Keratinocyte (primary cell): ENCODE results near the gene AGAP1.
A peak's percentile ranks its signal among the peaks of the same experiment; 100 is the strongest.

ENCODE experiments used
- EZH2 ChIP-seq: IDR thresholded peaks from one replicate; pipeline ENCODE4 v1.6.1; 2012; ENCODE audit warnings: inconsistent platforms, mild to moderate bottlenecking, low read length, moderate library complexity
- TF ChIP-seq, protein P1 (sequence below), 3 experiments: IDR thresholded peaks in 1 of 3; conservative IDR thresholded peaks in 1 of 3; optimal IDR thresholded peaks in 1 of 3; 2 replicates in 2 of 3; 3 replicates in 1 of 3; pipeline versions ENCODE3 to v1.5.1; 2011; ENCODE audit warnings: low read length in 3 of 3, mild to moderate bottlenecking in 3 of 3, moderate library complexity in 2 of 3, control low read depth in 1 of 3, inconsistent platforms in 1 of 3; ENCODE audit not compliant: insufficient read depth in 2 of 3; ENCODE audit errors: extremely low read depth in 1 of 3

DNA sequence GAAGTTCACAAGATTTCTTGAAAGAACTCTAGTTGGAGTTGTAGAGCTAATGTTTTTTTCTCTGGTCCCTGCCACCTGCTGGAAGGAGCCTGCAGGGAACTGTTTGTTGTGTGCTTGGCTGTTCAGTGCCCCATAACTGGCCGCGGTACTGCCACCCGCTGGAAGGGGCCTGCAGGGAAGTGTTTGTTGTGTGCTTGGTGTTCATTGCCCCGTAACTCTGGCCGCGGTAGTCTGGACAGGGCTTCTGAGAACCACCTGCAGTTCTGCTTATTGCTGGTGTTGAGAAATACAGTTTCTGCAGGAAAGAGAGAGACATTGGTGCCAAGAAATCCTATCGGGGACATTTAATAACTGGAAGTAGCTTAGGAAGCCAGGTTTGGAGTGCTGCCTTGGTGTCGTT lies 58.1 kb downstream of the AGAP1 start:
- TF ChIP-seq, protein P1, sequence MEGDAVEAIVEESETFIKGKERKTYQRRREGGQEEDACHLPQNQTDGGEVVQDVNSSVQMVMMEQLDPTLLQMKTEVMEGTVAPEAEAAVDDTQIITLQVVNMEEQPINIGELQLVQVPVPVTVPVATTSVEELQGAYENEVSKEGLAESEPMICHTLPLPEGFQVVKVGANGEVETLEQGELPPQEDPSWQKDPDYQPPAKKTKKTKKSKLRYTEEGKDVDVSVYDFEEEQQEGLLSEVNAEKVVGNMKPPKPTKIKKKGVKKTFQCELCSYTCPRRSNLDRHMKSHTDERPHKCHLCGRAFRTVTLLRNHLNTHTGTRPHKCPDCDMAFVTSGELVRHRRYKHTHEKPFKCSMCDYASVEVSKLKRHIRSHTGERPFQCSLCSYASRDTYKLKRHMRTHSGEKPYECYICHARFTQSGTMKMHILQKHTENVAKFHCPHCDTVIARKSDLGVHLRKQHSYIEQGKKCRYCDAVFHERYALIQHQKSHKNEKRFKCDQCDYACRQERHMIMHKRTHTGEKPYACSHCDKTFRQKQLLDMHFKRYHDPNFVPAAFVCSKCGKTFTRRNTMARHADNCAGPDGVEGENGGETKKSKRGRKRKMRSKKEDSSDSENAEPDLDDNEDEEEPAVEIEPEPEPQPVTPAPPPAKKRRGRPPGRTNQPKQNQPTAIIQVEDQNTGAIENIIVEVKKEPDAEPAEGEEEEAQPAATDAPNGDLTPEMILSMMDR (optimal IDR thresholded peaks at IDR 0.05 in 1 of 3, IDR thresholded peaks at IDR 0.05 in 1 of 3, conservative IDR thresholded peaks at IDR 0.05 in 1 of 3; ENCODE audit: extremely low read depth in 1 of 3, insufficient read depth in 2 of 3, low read length in 3 of 3) = peak; percentile 60 to 72 (median 60)
- no peak for TF ChIP-seq EZH2
